GM19372 (cell line): ENCODE results near the gene SLC25A44.

Experiments
- ATAC-seq: cut with Tn5 transposase; IDR thresholded peaks from one replicate; pipeline ENCODE4 v1.9.1; 2021; ENCODE audit warnings: mild to moderate bottlenecking, low read depth, moderate library complexity; ENCODE audit not compliant: unreplicated experiment

SLC25A44 gene

DNA sequence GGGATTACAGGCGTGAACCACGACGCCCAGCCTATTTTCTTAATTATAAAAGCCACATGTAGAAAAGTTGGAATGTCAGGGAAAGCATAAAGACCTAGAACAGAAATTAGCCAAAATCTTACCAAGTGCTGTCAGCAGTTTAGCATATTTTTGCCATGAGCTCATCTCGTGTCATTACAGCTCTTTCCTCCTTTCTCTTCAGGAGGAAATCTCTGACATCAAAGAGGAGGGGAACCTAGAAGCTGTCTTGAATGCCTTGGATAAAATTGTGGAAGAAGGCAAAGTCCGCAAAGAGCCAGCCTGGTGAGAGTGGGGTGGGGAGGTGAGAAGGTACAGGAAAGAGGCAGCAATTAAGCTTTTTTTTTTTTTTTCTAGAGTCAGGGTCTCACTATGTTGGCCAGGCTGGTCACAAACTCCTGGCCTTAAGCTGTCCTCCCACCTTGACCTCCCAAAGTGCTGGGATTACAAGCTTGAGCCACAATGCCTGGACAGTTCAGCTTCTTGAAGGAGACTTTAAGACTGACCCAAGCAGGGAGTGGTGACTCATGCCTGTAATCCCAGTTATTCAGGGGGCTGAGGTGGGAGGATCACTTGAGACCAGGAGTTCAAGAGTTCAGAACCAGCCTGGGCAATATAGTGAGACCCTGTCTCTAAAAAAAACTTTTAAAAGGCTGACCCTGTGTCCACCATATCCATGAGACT, 39.7 kb downstream of the SLC25A44 start:
- ATAC-seq, result no peak

GRCh38 chr1:156236164-156236563, 42.3 kb downstream of the SLC25A44 start:
- ATAC-seq, result no peak

- ATAC-seq, result no peak
Measured at GRCh38 chr1:156238248-156238647, 44.3 kb downstream of the SLC25A44 start.

GRCh38 chr1:156241311-156241811, 47.5 kb downstream of the SLC25A44 start:
- no peak for ATAC-seq

DNA sequence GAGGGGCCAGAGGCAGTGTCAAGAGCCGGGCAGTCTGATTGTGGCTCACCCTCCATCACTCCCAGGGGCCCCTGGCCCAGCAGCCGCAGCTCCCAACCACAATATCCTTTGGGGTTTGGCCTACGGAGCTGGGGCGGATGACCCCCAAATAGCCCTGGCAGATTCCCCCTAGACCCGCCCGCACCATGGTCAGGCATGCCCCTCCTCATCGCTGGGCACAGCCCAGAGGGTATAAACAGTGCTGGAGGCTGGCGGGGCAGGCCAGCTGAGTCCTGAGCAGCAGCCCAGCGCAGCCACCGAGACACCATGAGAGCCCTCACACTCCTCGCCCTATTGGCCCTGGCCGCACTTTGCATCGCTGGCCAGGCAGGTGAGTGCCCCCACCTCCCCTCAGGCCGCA, 48.0 kb downstream of the SLC25A44 start, which contains the start of gene BGLAP:
Gene BGLAP (plus strand): TSS at position 259 of the 400 bp plus-strand sequence. CDS start 48 bp downstream, at position 307.
- no peak for ATAC-seq

- ATAC-seq, result no peak
Measured at GRCh38 chr1:156242738-156243137, 48.8 kb downstream of the SLC25A44 start.

DNA sequence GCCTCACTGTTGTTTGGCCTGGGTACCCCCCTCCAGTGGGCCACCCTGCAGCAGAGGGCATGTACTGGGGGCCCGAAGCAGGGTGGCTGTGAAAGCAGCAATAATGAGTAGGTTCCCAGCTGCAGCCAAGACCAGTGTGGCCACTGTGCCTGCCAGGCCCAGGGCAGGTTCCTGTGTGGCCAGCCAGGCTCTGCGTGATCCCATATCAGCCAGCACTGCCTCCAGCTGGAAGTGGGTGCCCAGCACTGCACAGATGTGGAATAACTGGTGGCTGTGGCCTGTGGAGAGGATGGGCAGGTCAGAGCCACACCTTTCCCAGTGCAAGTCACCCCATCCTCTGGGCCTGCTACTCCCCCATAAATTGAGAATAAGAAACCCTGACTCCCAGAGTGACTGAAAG, 50.2 kb downstream of the SLC25A44 start:
- no peak for ATAC-seq

- ATAC-seq, result no peak
Measured at GRCh38 chr1:156244712-156245111, 50.8 kb downstream of the SLC25A44 start.

GRCh38 chr1:156245451-156246232, 51.7 kb downstream of the SLC25A44 start:
- ATAC-seq, result no peak

DNA sequence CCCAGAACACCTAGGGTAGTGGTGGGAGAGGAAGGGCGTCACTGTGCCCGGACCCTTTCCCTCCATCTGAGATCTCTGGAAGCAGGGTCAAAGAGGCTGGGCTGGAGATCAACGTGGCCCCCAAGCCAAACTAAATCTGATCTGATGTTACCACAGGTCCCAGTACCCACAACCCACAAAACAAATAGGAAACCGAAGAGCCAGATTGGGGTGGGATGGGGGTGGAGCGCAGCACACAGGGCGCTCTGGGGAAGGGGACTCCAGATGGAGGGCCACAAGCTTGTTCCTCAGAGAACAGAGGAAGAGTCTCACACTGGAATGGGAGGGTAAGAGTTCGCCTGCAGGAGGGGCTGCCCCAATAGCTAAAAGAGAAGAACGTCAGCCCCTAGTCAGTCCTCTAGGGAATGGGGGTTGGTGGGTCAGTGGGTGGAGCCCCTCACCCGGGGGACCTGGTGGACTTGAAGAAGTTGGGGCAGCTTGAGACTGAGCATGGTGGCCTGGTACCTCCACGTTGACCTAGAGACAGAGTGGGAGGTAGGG, 52.4 kb downstream of the SLC25A44 start:
- ATAC-seq, result no peak

DNA sequence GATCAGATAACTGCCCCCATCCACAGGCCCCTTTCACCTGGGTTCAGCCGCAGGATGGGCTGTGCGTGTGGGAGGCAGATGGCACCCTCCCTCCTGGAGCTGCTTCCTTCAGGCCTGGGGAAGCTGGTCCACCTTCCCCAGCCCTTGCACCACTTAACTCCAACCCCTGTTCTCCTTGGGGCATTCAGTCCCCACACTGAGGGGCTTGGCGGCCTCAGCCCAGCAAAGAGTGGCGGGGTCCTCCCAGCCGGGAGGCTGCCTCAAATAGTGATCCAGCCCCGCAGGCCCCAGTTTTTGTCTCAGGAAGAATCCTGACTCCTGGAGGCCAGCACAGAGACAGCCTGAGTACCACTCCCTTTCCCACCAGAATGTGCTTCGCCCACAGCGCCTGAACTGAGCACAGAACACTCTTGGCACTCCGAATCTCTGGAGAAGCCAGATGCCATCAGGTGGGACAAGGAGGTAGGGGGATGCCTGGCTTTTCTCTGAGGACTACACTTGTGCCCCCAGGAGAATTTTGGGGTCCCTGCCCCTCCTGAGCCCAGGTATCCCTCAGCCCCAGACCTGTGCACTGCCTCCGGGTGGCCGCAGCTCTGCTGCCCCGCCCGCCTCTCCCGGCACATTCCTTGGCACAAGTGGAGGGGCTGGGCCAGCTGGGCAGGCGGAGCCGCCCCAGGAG, 53.0 kb downstream of the SLC25A44 start:
- ATAC-seq, result no peak

DNA sequence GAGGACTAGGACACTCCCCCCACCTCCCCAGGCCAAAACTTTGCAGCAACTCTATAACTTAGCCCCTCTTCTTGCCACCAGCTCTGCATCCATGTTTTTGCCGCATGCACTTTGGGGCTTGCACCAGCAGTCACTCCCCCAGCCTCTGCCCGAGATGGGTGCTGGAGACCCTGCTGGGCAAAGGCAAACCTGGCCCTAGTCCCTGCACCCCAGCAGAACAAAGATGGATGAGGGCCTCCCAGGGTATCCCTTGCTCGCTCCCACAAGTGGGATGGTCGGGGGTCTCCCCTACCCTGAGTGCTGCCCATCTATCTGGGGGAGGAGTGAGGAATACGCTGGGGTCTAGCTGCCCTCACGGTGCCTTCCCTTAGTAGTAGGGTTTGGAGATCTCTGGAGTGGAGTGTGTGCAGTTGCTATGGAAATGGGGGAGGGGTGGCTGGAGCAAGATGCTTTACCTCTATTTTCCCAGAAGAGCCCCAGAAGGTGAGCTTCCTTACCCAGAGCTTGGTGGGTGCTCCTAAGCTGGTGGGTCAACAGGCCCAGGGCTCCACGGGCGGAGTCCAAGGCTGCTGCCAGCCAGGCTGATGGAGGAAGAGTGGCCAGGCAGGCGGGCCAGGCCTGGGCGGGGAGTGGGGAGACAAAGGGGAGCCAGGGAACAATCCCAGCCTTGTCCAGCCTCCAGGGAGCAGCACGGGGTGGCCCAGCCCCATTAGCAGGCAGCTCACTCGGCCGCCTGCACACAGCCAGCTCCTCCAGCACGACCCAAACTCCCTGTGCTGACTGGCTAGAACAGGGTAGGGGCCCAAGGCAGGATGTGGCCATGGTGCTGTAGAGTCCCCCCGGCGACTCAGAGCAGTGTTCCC, 53.8 kb downstream of the SLC25A44 start, which contains the start of gene PAQR6:
Gene PAQR6 (minus strand): TSS at position 597 of the 863 bp plus-strand sequence. CDS start 1,325 bp downstream, outside the sequence.
- no peak for ATAC-seq

DNA sequence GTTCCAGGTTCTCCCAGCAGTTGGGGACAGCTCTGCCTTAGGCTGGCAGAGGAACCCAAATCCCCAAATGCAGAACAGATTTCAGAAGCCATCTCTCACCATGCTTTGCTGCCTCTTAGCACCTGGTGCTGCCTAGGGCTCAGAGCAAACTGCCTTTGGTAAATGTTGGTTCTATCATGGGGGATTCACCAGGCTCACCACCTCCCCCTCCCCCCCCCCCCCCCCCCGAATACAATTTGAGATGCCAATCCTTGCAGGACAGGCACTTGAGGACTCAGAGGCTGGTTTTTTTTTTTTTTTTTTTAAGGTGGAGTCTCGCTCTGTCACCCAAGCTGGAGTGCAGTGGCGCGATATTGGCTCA, 54.4 kb downstream of the SLC25A44 start:
- ATAC-seq, result no peak

GRCh38 chr1:156249593-156249992, 55.7 kb downstream of the SLC25A44 start:
- ATAC-seq, result no peak

DNA sequence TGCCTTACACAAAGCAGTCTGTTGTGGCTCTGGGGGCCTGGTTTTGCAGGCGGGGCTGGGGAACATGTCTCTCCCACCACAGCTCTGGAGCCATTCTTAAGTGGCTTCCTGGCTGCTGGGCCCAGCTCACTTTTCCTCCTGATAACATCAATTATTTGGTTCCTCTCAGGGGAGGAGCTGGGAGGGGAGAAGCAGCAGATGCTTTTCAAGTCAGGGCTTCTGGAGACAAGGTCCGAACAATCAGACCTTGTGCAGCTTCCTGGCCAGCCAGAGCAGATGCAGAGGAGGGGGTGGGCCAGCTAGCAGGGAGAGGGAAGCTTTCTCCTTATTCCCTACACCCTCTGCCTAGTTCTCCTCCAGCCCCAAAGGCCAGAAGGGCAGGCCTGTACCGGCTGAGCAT, 57.6 kb downstream of the SLC25A44 start:
- no peak for ATAC-seq

DNA sequence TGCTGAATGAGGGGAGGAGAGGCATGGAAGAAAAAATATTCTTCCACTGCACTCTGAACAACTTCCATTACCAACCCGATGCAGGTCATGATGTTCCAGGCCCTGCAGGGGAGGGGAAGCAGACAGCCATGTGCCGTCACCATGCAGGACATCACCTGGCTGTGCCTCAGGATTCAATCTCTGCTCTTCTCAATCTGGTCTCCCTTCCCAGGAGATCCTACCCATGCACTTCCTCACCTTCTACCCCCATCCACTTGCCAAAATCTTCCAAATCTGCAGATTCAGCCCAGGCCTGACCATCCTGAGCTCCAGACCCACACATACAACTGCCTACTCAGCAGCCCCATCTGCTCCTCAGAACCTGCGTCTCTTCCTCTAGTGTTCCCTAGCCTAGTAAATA, 59.7 kb downstream of the SLC25A44 start:
- ATAC-seq, result no peak

GRCh38 chr1:156257711-156258110, 63.8 kb downstream of the SLC25A44 start:
- ATAC-seq, result no peak

DNA sequence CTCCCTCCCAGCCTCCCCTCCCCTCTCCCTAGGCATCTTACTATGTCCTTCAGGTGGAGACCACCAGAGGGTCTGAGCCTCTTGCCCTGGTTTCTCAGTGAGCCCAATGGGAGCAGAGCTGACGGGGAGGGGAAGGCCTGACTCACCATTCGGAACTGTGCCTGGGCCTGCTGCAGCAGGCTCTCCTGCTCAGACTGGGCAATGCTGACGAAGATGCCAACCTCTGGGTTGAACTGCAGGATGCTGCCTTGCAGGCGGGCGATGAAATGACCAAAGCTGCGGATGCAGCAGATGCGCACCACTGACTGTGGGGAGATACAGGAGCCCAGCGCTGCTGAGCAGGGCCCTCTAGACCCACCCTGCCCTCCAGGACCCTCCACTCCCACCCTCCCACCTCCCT, 65.0 kb downstream of the SLC25A44 start:
- ATAC-seq, result no peak

DNA sequence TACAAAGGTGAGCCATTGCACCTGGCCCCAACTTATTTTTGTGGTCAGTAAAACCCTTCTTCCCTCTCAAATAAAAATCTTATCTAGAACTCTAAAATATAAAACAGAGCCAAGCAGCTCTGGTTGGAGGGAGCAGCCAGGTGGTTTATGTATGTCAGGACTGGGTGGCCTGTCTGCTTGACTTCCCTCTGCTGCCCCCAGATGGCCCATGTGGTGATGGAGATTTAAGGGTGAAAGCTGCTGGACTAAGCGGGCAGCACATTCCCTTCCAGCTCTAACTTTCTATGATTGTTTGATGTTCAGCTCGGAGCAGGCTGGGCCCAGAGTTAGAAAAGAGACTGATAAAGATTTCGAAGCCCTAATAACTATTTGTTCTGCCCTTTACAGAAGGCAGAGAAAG, 65.9 kb downstream of the SLC25A44 start:
- ATAC-seq, result no peak

DNA sequence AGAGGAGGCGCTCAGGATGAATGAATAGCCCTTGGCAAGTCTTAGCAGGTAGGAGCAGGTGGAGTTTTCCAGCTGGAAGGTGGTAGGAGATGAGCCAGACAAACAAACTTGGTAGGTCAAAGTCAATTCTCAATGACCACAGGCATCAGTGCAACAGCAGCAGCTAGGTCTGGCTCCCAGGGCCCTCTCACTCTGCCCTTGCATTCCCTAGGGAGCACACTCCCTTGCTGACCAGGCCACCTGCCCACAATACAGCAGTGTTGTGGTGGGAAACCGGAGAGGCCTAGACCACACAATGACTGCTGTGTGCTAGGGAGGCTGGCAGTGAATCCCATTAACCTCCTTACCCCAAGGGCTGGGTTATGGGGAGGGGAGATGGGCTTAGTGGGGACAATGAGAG, 67.0 kb downstream of the SLC25A44 start:
- ATAC-seq, result no peak
